Measurements from ENCODE around the gene CANT1.

DNA sequence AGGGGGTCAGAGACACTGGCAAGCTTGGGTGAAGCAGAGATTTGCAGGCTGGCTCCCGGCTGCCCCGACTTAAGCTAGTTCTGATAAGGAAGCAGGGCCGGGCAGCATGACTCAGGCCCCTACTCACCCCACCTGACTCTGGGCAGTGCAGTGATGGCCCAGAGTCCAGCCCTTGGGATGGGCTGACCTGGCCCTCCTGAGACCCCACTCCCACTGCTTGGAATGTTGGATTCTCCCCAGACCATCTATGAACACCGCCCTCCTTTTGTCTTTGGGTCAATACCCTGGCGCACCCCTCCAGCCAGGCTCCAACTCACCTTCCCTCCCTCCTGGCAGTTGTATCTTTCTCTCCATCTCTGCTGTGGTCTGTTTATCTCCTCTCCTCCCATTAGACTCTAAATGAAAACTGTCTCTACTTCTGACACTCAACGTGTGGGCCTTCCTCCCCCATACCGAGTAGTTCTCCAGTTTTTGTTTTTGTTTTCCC, 50.9 kb downstream of the CANT1 start:
- TF ChIP-seq CTCF (IDR thresholded peaks at IDR 0.05; ENCODE audit: poor library complexity) (no peak), EZH2 (IDR thresholded peaks at IDR 0.05; ENCODE audit: borderline replicate concordance) (no peak)

Measured in hepatocyte (in vitro differentiated cells).